GM18870 (cell line): ENCODE results near the gene PYGB.
"Not testable (repeated sequence)": the region's sequence is repeated elsewhere in the genome, so short reads cannot be mapped to it uniquely, and the experiment has no call there.

Experiments
- ATAC-seq: cut with Tn5 transposase; IDR thresholded peaks from one replicate; pipeline ENCODE4 v1.9.1; 2021; ENCODE audit warnings: moderate library complexity; ENCODE audit not compliant: unreplicated experiment

PYGB gene

DNA sequence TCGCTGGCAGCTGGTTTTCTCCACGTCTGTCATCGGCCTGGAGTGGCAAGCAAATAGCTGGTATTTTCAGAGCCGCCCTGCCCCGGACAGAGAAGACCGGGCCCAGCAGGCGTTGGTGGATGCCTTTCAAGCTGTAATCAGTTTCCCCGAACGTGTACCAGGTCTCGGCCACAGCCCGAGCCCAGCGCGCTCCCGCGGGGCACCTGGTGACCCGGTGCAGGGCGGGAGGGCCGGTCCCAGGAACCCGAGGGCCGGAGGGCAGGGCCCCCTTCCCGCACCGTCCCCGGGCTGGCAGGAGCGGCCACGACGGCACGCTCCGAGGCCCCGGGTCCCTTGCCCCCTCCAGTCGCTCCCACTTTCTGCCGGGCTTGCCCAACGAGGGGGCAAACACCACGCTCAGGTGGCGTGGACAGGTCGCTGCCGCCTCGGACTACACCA is 348 bp upstream of the PYGB start:
- ATAC-seq = peak; percentile 38

DNA sequence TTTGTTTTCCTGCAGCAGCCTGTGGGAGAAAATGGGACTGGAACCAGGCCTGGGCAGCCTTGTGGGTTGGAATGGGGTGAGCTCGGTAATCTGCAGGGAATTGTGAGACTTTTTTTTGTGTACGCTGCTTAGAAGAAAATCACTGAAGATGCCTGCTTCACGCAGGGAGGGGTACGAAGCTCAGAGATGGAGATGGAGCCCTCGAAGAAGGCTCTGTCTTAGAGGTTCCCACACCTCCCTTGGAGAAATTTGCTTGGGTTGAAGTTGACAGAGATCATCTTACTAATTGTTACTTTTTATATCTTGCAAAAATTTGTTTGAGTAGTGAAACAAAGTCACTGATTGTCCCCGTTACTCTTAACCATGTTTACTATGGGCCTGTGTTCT is 894 bp downstream of the PYGB start:
- ATAC-seq = no peak

DNA sequence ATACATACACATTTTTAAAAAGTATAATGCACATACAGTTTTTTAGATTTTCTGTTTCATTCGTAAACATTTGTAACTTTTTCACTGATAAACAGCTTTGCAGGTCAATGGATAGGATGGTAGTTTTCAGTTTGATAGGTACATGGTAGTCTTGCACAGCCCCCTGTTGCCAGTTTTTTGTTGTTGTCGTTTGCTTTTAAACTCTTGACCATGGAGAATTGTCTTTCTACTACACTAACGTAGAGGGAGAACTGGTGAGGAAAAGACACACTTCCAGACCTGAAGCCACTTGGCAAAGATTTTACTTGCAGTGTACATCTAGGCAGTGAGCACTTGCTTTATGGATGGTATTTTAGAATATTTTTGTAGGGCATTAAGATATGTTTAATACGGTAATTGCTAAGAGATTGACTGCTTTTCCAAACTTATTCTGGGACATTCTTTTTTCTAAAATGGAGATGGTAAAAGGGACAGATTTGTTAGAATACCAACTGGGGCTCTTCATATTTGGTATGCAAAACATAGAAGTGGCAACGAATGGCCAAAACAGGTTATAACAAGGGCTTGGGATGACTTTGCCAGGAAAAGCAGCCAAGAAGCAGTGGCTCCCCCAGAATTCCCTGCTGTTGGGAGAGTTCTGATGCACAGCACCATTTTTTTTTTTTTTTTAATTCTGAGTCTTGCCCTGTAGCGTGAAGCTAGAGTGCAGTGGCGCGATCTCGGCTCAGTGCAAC is 1.5 kb downstream of the PYGB start:
- no peak for ATAC-seq

DNA sequence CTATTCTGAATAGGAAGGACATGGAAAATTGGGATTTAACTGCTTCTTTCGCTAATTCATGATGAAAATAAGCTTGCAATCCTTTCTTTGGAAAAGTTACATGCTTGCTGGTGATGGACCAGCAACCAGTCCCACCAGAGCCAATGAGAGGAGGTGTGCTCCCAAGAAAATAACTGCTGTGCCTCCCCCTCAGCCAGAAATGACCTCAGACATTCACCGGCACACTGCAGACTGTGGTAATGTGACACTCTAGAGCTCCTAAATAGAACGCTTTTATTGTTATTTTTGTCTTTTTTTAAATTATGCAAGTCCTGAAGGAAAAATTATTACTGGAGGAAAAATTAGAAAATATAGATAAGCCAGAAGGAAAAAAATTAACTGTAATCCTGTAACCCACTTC is 2.6 kb downstream of the PYGB start:
- no peak for ATAC-seq

DNA sequence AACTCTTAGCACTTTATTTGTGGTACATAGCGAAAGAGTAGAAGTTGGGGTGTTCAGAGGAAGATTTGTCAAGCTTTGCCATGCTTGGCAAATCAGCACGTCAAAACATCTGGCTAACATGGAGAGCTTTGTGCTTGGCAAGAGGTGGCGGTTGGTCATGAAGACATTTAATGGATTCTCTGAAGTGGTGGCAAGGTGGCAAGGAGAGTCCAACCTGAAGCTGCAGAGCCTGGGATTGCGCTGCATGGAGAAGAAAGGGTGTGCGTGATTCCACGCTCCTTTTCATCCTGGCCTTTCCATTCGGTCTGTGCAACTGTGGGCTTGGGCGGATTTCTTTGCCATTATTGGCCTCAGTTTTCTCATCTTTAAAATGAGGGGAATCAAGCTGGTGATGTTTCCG is 3.1 kb downstream of the PYGB start:
- no peak for ATAC-seq

DNA sequence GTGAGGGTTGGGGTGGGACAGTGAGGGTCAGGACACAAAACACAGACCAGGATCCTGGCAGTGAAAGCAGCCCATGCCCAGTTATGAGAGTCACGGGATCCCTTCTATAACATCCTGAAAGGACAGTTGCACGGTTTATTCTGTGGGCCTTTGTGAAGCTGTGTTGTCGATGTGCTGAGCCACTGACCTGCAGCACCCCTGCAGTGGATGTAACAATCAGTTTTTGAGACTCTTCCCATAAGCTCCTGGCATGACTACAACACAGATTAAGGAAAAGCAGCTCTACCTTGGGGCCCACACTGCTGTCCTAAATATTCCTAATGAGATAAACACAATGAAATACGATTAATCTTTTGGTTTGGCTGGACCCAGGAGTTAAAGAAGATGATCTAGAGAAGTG is 3.7 kb downstream of the PYGB start:
- no peak for ATAC-seq

DNA sequence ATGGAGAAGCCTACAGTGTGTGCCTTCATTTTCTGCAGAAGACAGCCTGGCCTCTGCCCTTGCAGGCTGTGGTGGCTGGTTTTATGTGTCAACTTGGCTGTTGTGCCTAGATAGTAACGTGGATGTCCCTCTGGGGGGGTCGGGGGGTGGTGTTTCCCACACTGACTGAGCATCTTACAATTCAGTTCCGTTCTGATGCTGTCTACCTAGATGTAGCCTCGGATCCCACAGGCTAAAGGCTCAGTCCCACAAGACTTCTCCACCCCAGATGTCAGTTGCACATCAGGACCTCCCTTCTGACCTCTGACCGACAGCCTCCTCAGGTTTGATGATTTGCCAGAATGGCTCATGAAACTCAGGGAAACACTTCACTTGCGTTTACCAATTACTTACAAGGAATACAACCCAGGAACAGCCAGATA is 4.4 kb downstream of the PYGB start:
- ATAC-seq = no peak

DNA sequence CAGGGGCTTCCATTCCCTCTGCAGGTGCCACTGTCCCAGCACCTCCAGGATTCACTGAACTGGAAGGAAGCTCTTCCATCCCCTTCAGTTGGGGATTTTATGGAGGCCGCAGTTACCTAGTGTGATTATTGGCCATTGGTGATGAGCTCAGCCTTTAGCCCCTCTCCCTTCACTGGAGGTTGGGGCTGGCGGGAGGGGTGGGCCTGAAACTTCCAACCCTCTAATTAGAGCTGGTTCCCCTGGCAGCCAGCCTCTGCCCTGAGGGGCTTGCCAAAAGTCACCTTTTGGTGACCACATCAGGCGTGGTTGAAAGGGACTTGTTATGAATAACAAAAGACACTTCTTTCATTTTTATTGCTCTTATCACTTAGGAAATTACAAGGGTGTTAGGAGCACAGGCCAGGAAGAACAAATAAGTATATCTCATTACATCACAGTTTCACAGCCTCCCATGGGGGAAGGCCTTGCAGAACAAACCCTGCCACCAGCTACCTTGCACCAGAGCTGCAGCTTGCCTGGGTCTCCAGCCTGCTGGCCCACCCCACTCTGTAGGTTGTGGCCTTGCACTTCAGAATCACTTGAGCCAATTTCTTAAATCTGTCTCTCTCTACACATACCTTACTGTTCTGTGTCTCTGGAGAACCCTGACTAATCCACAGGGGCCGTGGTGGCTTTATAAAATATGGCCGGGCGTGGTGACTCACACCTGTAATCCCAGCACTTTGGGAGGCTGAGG is 5.0 kb downstream of the PYGB start:
- ATAC-seq = no peak

DNA sequence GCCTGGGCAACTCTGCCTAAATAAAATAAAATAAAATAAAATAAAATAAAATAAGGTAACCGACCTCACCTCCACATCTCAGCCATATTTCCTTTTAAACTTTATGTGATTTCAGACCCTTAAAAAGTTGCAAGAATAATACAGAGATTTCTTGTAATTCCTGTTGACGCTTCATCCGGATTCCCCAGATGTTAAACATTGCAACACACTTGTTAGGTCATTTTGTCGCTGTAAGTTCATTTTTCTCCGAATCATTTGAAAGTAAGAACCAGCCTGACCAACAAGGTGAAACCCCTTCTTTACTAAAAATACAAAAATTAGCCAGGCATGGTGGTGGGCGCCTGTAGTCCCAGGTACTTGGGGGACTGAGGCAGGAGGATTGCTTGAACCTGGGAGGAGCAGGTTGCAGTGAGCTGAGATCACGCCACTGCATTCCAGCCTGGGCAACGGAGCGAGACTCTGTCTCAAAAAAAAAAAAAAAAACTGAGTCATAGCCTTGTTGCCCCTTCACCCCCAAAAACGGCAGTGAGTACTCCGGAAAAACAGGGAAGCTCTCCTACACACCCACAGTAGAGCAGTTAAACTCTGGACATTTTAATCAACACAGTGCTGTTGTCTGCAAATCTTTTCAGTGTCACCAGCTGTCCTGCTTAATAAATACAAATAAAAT is 5.9 kb downstream of the PYGB start:
- ATAC-seq = no peak

DNA sequence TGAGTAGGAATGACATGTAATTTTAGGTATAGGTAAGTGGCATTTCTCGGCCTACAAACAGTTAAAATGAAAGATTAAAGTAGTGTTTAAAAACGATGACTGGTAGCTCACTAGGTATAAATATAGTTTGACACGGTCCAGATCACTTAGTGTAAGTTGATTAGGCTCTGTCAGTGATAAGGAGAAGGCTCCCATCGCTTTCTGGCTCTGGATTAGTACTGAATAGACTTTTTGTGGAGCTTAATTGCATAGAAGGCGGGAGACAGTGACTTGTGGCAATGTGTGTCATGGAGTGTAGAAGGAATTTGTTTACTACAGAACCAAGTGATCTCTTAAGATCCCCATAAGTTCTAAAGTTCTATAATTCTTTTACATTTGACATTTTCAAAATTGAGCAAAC is 6.7 kb downstream of the PYGB start:
- ATAC-seq = no peak

DNA sequence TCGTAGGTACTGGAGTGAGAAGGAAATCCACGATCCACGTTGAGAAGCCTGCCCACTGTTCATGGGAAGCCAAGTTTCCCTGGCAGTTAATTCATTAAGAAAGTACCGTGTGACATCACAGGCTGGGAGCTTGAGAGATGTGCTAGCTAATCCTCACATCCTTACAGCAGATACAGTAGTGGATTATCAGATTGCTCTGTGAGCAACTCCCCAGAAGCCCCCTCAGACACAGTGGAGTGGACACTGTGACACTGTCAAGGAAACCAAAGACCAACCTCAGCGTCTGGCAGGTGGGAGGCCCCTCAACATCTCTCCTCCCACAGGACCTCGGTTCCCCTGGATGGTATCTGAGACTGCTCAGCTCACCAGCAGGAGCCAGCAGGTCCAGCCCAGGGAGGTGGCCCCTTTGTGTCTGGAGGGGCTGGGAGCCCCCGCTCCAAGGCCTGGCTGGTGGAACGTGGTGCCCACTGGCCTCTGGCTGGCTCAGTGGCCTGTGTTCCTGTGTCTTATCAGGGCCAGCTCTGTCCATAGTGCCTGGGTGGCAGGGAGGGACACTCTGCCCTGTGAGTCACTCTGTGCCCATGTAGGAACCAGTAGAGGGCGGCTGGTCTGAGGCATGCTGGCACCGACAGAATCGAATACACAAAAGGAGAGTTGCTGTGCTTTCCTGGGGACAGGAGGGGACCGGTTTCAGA is 7.2 kb downstream of the PYGB start:
- ATAC-seq = no peak

DNA sequence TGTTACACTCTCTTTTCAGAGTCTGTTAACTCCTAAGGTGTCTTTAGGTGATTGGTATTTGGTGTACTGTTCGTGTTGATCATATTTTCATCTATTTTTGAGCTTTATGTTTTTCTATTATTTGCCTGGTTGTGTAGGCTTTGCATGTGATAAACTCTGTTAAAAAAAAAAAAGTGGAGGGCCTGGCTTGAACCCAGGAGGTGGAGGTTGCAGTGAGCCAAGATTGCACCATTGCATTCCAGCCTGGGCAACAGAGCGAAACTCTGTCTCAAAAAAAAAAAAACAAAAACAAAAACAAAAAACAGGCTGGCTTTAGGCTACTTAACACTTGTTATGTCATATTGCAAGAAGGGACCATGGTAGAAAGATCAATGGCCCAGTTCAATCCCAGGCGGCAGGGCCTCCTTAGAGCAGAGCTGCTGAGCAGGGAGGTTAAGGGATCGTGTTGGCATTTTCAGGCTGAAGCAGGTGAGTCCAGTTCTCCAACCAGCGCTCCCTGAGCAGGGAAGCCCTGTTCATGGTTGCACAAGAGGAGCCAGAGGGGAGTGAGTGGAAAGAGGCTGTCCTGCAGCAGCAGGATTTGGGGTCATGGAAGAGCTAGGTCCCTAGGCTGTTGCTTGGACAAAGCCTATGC is 8.5 kb downstream of the PYGB start:
- ATAC-seq = no peak

DNA sequence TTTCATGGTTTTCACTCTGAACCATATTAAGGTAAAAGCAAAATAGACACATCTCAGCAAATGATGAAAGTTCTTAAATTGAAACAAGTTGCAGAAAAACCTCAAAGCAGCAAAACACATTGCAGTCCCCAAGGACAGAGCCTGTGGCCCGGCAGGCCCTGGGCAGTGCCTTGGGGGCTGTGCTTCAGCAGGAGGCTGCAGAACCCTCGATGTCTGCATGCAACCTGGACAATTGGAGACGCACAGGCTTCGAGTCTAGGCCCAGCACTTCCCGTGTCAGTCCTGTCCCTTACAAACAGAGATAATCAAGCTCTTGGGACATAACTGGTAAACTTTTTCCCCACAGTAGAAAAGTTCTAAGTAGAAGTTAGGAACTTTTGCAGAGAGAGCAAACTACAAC is 9.2 kb downstream of the PYGB start:
- ATAC-seq = no peak

DNA sequence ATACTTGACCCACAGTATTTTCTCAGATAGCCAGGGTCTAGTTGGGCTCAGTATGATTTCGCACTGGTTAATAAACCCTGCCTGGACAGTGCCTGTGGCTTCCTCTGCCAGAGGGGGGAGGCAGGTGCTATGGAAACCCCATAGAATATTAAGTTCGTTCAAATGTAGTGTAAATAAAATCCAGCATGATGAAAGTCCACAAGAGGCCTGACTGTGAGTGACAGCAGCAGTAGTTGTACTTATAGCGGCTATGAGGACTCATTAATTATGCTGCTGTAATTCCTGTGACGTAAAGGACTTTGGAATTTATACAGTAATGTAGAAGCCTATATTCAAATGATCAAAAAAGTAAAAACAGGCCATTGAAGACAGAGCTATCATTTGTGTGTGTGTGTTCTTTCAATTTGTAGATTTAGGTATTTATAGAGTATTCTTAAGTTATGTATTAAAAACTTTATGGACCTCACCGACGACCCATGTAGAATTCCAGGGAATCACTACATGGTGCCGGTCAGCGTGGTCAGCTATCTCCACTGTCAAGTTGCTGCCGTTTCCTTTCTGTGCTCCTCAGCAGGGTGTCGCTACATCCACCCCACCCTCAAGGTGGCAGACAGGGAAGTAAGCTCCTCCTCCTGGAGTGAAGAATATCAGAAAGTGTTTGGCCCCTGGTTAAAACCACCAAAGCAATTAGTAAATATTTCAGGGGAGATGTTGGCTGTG is 10.0 kb downstream of the PYGB start:
- ATAC-seq = no peak

DNA sequence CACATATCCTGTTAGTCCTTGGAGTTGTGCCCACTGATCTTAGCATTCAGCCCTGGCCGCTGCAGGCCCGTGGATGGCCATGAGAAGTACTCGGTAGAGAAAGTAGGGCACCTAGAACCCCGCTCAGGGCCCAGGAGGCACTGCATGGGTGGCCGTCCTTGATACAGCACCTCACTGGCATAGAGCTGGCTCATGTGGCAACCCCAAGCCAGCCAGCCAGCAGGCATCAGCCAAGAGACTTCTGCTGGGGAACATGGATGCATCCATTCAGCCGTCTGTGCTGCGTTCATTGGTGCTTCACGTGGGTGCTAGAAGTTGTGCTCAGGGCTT is 10.6 kb downstream of the PYGB start:
- no peak for ATAC-seq

DNA sequence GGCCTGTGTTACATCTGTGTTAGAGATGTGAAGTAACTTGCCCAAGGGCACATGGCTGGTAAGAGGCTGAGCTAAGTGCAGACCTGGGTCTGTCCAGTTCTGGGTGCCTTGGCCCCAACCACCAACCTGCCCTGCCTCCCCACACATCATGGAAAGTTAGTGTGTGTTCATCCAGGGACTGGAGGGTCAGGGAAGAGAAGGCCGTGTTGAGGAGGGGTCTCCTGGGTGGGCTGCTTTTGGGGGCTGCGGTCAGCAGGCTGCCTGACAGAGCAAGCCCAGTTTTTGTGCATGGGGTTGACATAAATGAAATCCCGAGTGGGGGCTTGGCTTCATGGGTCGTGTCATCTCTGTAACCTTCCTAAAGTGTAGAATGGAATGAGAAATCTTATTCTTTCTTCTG is 10.9 kb downstream of the PYGB start:
- ATAC-seq = no peak

DNA sequence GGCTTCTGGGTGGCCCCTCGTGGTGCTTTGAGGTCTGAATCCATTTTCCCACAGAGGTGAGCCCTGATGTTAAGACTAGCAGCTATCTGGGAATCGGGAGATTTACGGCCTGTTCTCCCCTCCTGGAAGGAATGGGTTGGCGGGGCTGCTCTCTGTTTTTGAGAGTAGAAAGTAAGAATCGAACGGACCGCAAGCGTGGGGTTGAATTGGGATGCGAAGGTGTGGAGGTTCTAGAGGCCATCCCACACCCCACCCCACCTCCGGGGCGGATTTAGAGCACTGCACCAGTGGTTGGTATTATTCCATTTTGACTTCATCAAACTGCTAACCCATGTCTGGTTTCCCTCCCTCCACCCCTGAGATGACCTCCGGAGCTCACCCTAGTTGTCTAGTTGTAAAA is 11.5 kb downstream of the PYGB start:
- ATAC-seq = no peak

DNA sequence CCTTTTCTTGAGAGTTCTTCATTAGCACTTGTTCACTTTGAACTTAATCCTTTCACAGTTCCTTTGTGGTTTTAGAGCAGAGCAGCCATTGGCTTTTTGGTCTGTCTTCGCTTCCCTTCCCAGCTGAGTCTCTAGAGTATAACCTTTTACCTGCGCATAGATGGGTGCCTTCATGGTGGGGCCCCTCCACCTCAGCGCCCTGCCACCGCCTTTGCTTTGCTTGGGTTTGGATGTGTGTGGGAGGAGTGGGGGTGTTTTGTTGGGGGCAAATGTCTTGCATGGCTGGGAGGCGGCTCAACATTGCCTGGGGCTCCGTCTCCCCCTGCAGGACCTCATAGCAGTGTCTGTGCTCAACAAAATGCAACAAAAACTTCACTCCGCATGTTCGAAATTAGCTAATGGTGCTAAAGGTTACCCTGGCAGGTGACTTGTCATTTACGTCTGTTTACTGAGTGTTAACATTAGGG is 11.9 kb downstream of the PYGB start:
- no peak for ATAC-seq

DNA sequence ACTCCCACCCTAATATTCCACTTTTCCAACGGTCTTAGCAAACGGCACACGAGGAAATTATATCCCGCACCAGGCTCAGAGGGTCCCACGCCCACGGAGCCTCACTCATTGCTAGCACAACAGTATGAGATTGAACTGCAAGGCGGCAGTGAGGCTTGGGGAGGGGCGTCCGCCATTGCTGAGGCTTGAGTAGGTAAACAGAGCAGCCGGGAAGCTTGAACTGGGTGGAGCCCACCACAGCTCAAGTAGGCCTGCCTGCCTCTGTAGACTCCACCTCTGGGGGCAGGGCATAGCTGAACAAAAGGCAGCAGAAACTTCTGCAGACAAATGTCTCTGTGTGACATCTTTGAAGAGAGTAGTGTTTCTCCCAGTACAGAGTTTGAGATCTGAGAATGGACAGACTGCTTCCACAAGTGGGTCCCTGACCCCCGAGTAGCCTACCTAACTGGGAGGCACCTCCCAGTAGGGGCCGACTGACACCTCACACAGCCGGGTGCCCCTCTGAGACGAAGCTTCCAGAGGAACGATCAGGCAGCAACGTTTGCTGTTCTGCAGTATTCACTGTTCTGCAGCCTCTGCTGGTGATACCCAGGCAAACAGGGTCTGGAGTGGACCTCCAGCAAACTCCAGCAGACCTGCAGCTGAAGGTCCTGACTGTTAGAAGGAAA is 13.0 kb downstream of the PYGB start:
- not testable (repeated sequence) for ATAC-seq
